GM12878 (cell line): ENCODE results near the gene DENND4C. TPM values are rescaled to one million over a fixed set of nuclear protein-coding genes. Genes with fewer than 3 reads are reported as not detected.

Source experiments
- ATAC-seq: fragments of 200-7000 bp; cut with Tn5 transposase; 3 replicates; pipeline ENCODE4 v1.9.1; 2020; ENCODE audit warnings: mild to moderate bottlenecking, moderate library complexity
- BruUV-seq: library from RNA; stranded (reverse); fragments of 400-500 nt; replicated peaks from 2 replicates; lab custom pipeline; 2021; lab: Mats Ljungman, UMichigan
- CTCF ChIA-PET: fragments of 300-600 bp; sonication (Branson Sonifier 250); formaldehyde crosslinking; extraction: SDS; loops from one replicate; lab custom pipeline; 2021; ENCODE audit warnings: inconsistent platforms; lab: Yijun Ruan, JAX
- POLR2A ChIA-PET: fragments of 350-600 bp; formaldehyde crosslinking; extraction: SDS; loops from one replicate; lab custom pipeline; 2021; ENCODE audit warnings: inconsistent platforms; lab: Charles Lee
- RAD21 ChIA-PET: fragments of 300-600 bp; sonication (Branson Sonifier 250); formaldehyde crosslinking; loops from one replicate; lab custom pipeline; 2023; ENCODE audit warnings: antibody characterized with exemption; ENCODE audit not compliant: unreplicated experiment; lab: Charles Lee
- SMC1A ChIA-PET: fragments of 300-600 bp; sonication (Branson Sonifier 250); formaldehyde crosslinking; loops from one replicate; lab custom pipeline; 2023; ENCODE audit not compliant: unreplicated experiment, uncharacterized antibody; lab: Charles Lee
- DNase-seq: peaks from one replicate; pipeline ENCODE4 v3.0.0-alpha.2; 2011; ENCODE audit warnings: low read depth, low spot score
- FAIRE-seq: peaks from 3 replicates; lab custom pipeline; 2011; peaks lifted over from hg19 to GRCh38; lab: Jason Lieb, UNC
- H2AFZ ChIP-seq: 2 replicates; pipeline ENCODE4 v1.6.0; 2011; ENCODE audit warnings: low read depth, low read length, control low read depth; ENCODE audit not compliant: control insufficient read depth
- H3K27ac ChIP-seq: 2 replicates; pipeline ENCODE4 v1.5.1; 2011; ENCODE audit warnings: control low read depth; ENCODE audit not compliant: control insufficient read depth, insufficient read depth
- H3K27me3 ChIP-seq, 2 experiments: replicated peaks in 1 of 2; 2 replicates each; pipeline versions ENCODE4 v1.6.0 to v1.6.1; 2011; ENCODE audit warnings: low read length in 1 of 2; ENCODE audit not compliant: control insufficient read depth in 2 of 2, insufficient read depth in 2 of 2
- H3K36me3 ChIP-seq, 2 experiments: 2 replicates each; pipeline ENCODE4 v1.5.1; 2011; ENCODE audit warnings: low read length in 1 of 2; ENCODE audit not compliant: control insufficient read depth in 2 of 2, insufficient read depth in 2 of 2
- H3K4me1 ChIP-seq: 2 replicates; pipeline ENCODE4 v1.6.1; 2011; ENCODE audit warnings: mild to moderate bottlenecking, low read length, moderate library complexity, mixed read lengths; ENCODE audit not compliant: control insufficient read depth, insufficient read depth
- H3K4me2 ChIP-seq: 2 replicates; pipeline ENCODE4 v1.6.0; 2011; ENCODE audit warnings: control low read depth; ENCODE audit not compliant: control insufficient read depth, insufficient read depth
- H3K4me3 ChIP-seq: fragments of 200-600 bp; sonication (generic); 2 replicates; pipeline ENCODE4 v1.5.1; 2016
- H3K79me2 ChIP-seq: 2 replicates; pipeline ENCODE4 v1.6.0; 2011; ENCODE audit warnings: low read length; ENCODE audit not compliant: control insufficient read depth, insufficient read depth
- H3K9ac ChIP-seq: 2 replicates; pipeline ENCODE4 v1.8.0; 2011; ENCODE audit warnings: low read length, control low read depth, mixed read lengths; ENCODE audit not compliant: control insufficient read depth, insufficient read depth
- H3K9me3 ChIP-seq: replicated peaks from 3 replicates; pipeline ENCODE4 v1.5.1; 2011; ENCODE audit warnings: mild to moderate bottlenecking, low read length; ENCODE audit not compliant: control insufficient read depth, insufficient read depth
- H4K20me1 ChIP-seq: 2 replicates; pipeline ENCODE4 v1.6.0; 2011; ENCODE audit not compliant: control insufficient read depth, insufficient read depth
- BACH1 ChIP-seq: fragments of 450-650 bp; IDR thresholded peaks from 2 replicates; pipeline ENCODE4 v1.6.1; 2017; ENCODE audit warnings: mild to moderate bottlenecking, borderline replicate concordance
- E4F1 ChIP-seq: fragments of 450-650 bp; IDR thresholded peaks from 2 replicates; pipeline ENCODE4 v1.6.1; 2018; ENCODE audit warnings: borderline replicate concordance, mild to moderate bottlenecking; ENCODE audit not compliant: partially characterized antibody
- EZH2 ChIP-seq: IDR thresholded peaks from 2 replicates; pipeline ENCODE4 v1.6.1; 2012; ENCODE audit warnings: low read depth, mild to moderate bottlenecking, control low read depth, inconsistent platforms, low read length, borderline replicate concordance; ENCODE audit not compliant: control insufficient read depth
- IRF3 ChIP-seq: fragments of 450-650 bp; IDR thresholded peaks from 2 replicates; pipeline ENCODE4 v1.6.1; 2014; ENCODE audit warnings: mild to moderate bottlenecking
- MXI1 ChIP-seq: fragments of 150-350 bp; IDR thresholded peaks from 2 replicates; pipeline ENCODE4 v1.6.1; 2011; ENCODE audit warnings: low read depth, mild to moderate bottlenecking, inconsistent platforms, low read length, improper control_type of control experiment
- RCOR1 ChIP-seq: conservative IDR thresholded peaks from 2 replicates; pipeline ENCODE4 v1.6.1; 2012; ENCODE audit warnings: low read depth, low read length, improper control_type of control experiment
- RFX5 ChIP-seq: IDR thresholded peaks from 2 replicates; pipeline ENCODE4 v1.6.1; 2011; ENCODE audit warnings: low read depth, low read length, improper control_type of control experiment
- SMAD1 ChIP-seq: fragments of 450-650 bp; IDR thresholded peaks from 2 replicates; pipeline ENCODE4 v1.6.1; 2018; ENCODE audit warnings: mild to moderate bottlenecking, low read depth; ENCODE audit not compliant: partially characterized antibody
- SPI1 ChIP-seq: IDR thresholded peaks from 2 replicates; pipeline ENCODE4 v1.6.1; 2011; ENCODE audit warnings: low read depth, mild to moderate bottlenecking, low read length, moderate library complexity, borderline replicate concordance; ENCODE audit not compliant: insufficient read depth
- STAT1 ChIP-seq: fragments of 450-650 bp; conservative IDR thresholded peaks from 2 replicates; pipeline ENCODE4 v1.6.1; 2014; ENCODE audit warnings: antibody characterized with exemption, mild to moderate bottlenecking
- USF1 ChIP-seq: IDR thresholded peaks from 2 replicates; pipeline ENCODE4 v1.6.1; 2011; ENCODE audit warnings: borderline replicate concordance, low read depth, mild to moderate bottlenecking, moderate library complexity, mixed read lengths, low read length; ENCODE audit not compliant: insufficient read depth; ENCODE audit errors: extremely low read length
- YBX1 ChIP-seq: fragments of 450-650 bp; IDR thresholded peaks from 2 replicates; pipeline ENCODE4 v1.6.1; 2016; ENCODE audit warnings: antibody characterized with exemption
- ZSCAN29 ChIP-seq: fragments of 450-650 bp; IDR thresholded peaks from 2 replicates; pipeline ENCODE4 v1.6.1; 2017; ENCODE audit warnings: mild to moderate bottlenecking, moderate library complexity
- WGBS: methylation state at CpG from one replicate; pipeline ENCODE4 v1.1.6; 2016; ENCODE audit warnings: low lambda C conversion rate; ENCODE audit not compliant: insufficient replicate concordance, insufficient coverage; ENCODE audit errors: missing lambda C conversion rate; 5-methylcytosine and 5-hydroxymethylcytosine counted together
- in situ Hi-C: fragments of 300-500 bp; cut with MboI; formaldehyde crosslinking; loops from 9 replicates; pipeline ENCODE4 v1.14.3; 2018; ENCODE audit warnings: mixed read lengths
- intact Hi-C: fragments of 100-400 bp; cut with micrococcal nuclease; formaldehyde crosslinking; loops from one replicate; pipeline ENCODE4 v1.14.2; 2022; ENCODE audit not compliant: unreplicated experiment
- polyA plus RNA-seq, 11 experiments: library from polyadenylated mRNA; depleted of rRNA in 4 of 11; unstranded in 6 of 11; stranded (reverse) in 5 of 11; fragments of >200 nt; fragmentation: Nextera tagmentation in 4 of 11; fragmentation: Illumina TruSeq in 1 of 11; extraction: Ambion mirVana in 4 of 11; extraction: Trizol in 1 of 11; gene quantifications; 1 replicate in 1 of 11; 2 replicates in 10 of 11; pipeline versions ENCODE4 v1.2.1 to v1.2.3, GENCODE V29; 2011 to 2016; ENCODE audit warnings: inconsistent platforms in 2 of 11, missing spikeins in 2 of 11, low read depth in 1 of 11
- total RNA-seq, 4 experiments: library from RNA; depleted of rRNA in 3 of 4; stranded (reverse); fragments of >200 nt in 3 of 4; fragmentation: Illumina TruSeq in 1 of 4; extraction: Trizol in 1 of 4; gene quantifications; 2 replicates each; pipeline versions ENCODE4 v1.2.1 to v1.2.3, GENCODE V29; 2013 to 2021

Gene DENND4C
- total and polyA plus RNA-seq, 10 of the 15 experiments (the other 5 are each of a cell fraction or from before 2014, with no cell fraction given): 8.2 to 49.3 (median 24.7) TPM

GRCh38 chr9:19241728-19242127, 11.2 kb downstream of the DENND4C start:
- Histone ChIP-seq H3K4me1 (no peaks in the 10 kb centered on the region), H3K27ac (no peak overlapping the region), H3K36me3 (no peaks in the 10 kb centered on the region; a peak in 1 of 4 replicates), H3K27me3 (no peaks in the 10 kb centered on the region), H3K4me3 (no peak overlapping the region), H2AFZ (no peak overlapping the region), H4K20me1 (no peaks in the 10 kb centered on the region), H3K4me2 (no peak overlapping the region), H3K79me2 (peaks cover 57% of the 10 kb centered on the region), H3K9ac (no peak overlapping the region), H3K9me3 (no peaks in the 10 kb centered on the region; the same call in 2 of the 3 replicates)
- no TSS peak for BruUV-seq
- SMC1A ChIA-PET: interaction anchor here (0.8 to 1.2 kb wide), 3 partner anchors 9 to 125 kb away, joined by 3 to 6 read pairs (median 3); no protein-coding TSS in a partner anchor
- in situ Hi-C loops: no loop called here
- intact Hi-C loops: no loop called here
- POLR2A ChIA-PET: interaction anchor here (0.6 to 2.9 kb wide), 2 partner anchors 9 to 87 kb away, joined by 3 to 14 read pairs; no protein-coding TSS in a partner anchor
- CTCF ChIA-PET: interaction anchor here (0.8 to 2.1 kb wide), 6 partner anchors 9 to 223 kb away, joined by 3 to 7 read pairs (median 5); no protein-coding TSS in a partner anchor
- WGBS: 80% methylated on average over 6 of the region's 6 CpGs
- FAIRE-seq (no peak), ATAC-seq (no peak), DNase-seq (no peak)
- RAD21 ChIA-PET: interaction anchor here (1.3 kb wide), 1 partner anchor 8 kb away, joined by 10 read pairs; no protein-coding TSS in a partner anchor
- TF ChIP-seq RCOR1 (no peak), MXI1 (no peak), RFX5 (no peak), YBX1 (no peak), USF1 (no peak), STAT1 (no peak), BACH1 (no peak), SPI1 (no peak), ZSCAN29 (no peak), SMAD1 (no peak), EZH2 (no peak), E4F1 (no peak), IRF3 (no peak)
